DND-41 (cell line): ENCODE data around the gene PDE8A.

ENCODE experiments used
- ATAC-seq: fragments of 200-7000 bp; cut with Tn5 transposase; 3 replicates; pipeline ENCODE4 v1.9.1; 2021; ENCODE audit warnings: low read depth; ENCODE audit not compliant: insufficient read depth
- DNase-seq: peaks from one replicate; pipeline ENCODE4 v3.0.0-alpha.2; 2020
- H2AFZ ChIP-seq: 2 replicates; pipeline ENCODE4 v1.6.0; 2012; ENCODE audit warnings: low read depth, low read length
- H3K27ac ChIP-seq: 2 replicates; pipeline ENCODE4 v1.5.1; 2012; ENCODE audit warnings: low read length, inconsistent platforms
- H3K27me3 ChIP-seq: fragments of 200-600 bp; sonication (generic); 2 replicates; pipeline ENCODE4 v1.6.0; 2012; ENCODE audit warnings: low read length, mild to moderate bottlenecking, inconsistent platforms; ENCODE audit not compliant: insufficient read depth, poor library complexity
- H3K36me3 ChIP-seq: 2 replicates; pipeline ENCODE4 v1.5.1; 2012; ENCODE audit warnings: low read length, inconsistent platforms; ENCODE audit not compliant: insufficient read depth
- H3K4me1 ChIP-seq: 2 replicates; pipeline ENCODE4 v1.5.1; 2012; ENCODE audit warnings: mild to moderate bottlenecking, low read length; ENCODE audit not compliant: insufficient read depth
- H3K4me2 ChIP-seq: 2 replicates; pipeline ENCODE4 v1.6.0; 2012; ENCODE audit warnings: mild to moderate bottlenecking, moderate library complexity, low read length, inconsistent platforms; ENCODE audit not compliant: insufficient read depth
- H3K4me3 ChIP-seq, 2 experiments: fragments of 200-600 bp in 1 of 2; shearing (Covaris generic) in 1 of 2; 2 replicates each; pipeline ENCODE4 v1.5.1; 2012 to 2016; ENCODE audit warnings: inconsistent platforms in 2 of 2, low read length in 2 of 2, mild to moderate bottlenecking in 2 of 2, low read depth in 1 of 2, moderate library complexity in 1 of 2
- H3K79me2 ChIP-seq: 2 replicates; pipeline ENCODE4 v1.6.0; 2012; ENCODE audit warnings: low read length, inconsistent platforms; ENCODE audit not compliant: insufficient read depth
- H3K9ac ChIP-seq: 2 replicates; pipeline ENCODE4 v1.6.0; 2012; ENCODE audit warnings: low read depth, mild to moderate bottlenecking, inconsistent platforms, low read length, moderate library complexity
- H3K9me3 ChIP-seq: 2 replicates; pipeline ENCODE4 v1.5.1; 2012; ENCODE audit warnings: low read length, moderate library complexity, mild to moderate bottlenecking, inconsistent platforms; ENCODE audit not compliant: insufficient read depth, severe bottlenecking
- H4K20me1 ChIP-seq: 2 replicates; pipeline ENCODE4 v1.6.0; 2012; ENCODE audit warnings: low read length; ENCODE audit not compliant: insufficient read depth
- CTCF ChIP-seq: IDR thresholded peaks from 2 replicates; pipeline ENCODE4 v1.5.1; 2012; ENCODE audit warnings: borderline replicate concordance, low read length, moderate library complexity, mild to moderate bottlenecking; ENCODE audit not compliant: poor library complexity, severe bottlenecking; ENCODE audit errors: extremely low read depth
- EZH2 ChIP-seq: IDR thresholded peaks from 3 replicates; pipeline ENCODE4 v1.6.1; 2012; ENCODE audit warnings: borderline replicate concordance, low read depth, mild to moderate bottlenecking, moderate library complexity, low read length, inconsistent platforms; ENCODE audit not compliant: severe bottlenecking

PDE8A gene

DNA sequence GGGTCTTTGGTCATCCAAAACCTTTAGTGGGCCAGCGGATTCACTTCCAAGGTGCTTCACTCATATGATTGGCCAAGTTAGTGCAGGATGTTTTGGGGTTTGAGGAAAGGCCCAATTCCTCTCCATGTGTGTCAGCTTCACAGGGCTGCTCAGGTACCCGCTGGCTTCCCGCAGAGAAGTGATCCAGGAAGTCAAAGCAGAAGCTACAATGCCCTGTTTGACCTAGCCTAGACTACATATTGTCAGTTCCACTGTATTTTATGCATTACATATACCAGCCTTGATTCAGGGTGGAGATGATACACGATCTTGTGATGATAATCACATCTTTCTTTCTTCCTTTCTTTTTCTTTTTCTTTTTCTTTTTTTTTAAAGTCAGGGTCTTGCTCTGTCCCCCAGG is 32.1 kb downstream of the PDE8A start:
- Histone ChIP-seq H3K4me3 (no peak overlapping the region), H3K9me3 (no peaks in the 10 kb centered on the region), H3K4me1 (peaks cover 11% of the 10 kb centered on the region; the same call in 1 of the 2 replicates), H3K36me3 (no peaks in the 10 kb centered on the region), H2AFZ (no peak overlapping the region), H4K20me1 (no peaks in the 10 kb centered on the region), H3K4me2 (no peak overlapping the region), H3K79me2 (no peaks in the 10 kb centered on the region), H3K27ac (no peak overlapping the region), H3K27me3 (no peaks in the 10 kb centered on the region), H3K9ac (no peak overlapping the region)
- DNase-seq (no peak), ATAC-seq (no peak)
- no peak for TF ChIP-seq CTCF
- TF ChIP-seq EZH2, result no peak

DNA sequence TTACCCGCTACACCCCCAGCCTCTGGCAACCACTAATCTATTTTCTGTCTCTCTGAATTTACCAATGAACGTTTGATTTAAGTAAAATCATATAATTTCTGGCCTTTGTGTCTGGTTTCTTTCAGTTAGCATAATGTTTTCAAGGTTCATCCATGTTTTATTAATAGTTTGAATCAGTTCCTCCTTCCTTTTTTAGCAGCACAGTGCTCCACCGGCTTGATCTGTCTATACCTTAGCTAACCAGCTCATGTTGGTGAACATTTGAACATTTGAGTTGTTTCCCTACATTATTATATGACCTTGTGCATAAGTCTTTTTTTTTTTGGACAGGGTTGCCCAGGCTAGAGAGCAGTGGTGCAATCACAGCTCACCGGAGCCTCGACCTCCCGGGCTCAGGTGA is 33.3 kb downstream of the PDE8A start:
- no peak overlapping the region for H2AFZ ChIP-seq
- no peak for DNase-seq
- no peak overlapping the region for H3K27ac ChIP-seq
- no peak overlapping the region for H3K4me2 ChIP-seq
- no peak overlapping the region for H3K9ac ChIP-seq
- H3K4me1 ChIP-seq, result peaks cover 8% of the 10 kb centered on the region; the same call in 1 of the 2 replicates
- H3K27me3 ChIP-seq, result no peaks in the 10 kb centered on the region
- H3K9me3 ChIP-seq, result no peaks in the 10 kb centered on the region
- no peaks in the 10 kb centered on the region for H4K20me1 ChIP-seq
- ATAC-seq, result no peak
- H3K79me2 ChIP-seq, result no peaks in the 10 kb centered on the region
- no peaks in the 10 kb centered on the region for H3K36me3 ChIP-seq
- H3K4me3 ChIP-seq, result no peak overlapping the region
- TF ChIP-seq CTCF (no peak), EZH2 (no peak)

GRCh38 chr15:85016275-85016674 is 34.6 kb downstream of the PDE8A start:
- TF ChIP-seq CTCF, result no peak
- no peak for TF ChIP-seq EZH2
- no peaks in the 10 kb centered on the region for H3K36me3 ChIP-seq
- no peaks in the 10 kb centered on the region for H3K9me3 ChIP-seq
- no peaks in the 10 kb centered on the region for H4K20me1 ChIP-seq
- no peak overlapping the region for H3K9ac ChIP-seq
- no peak overlapping the region for H3K4me2 ChIP-seq
- no peaks in the 10 kb centered on the region for H3K4me1 ChIP-seq
- no peak overlapping the region for H3K27ac ChIP-seq
- DNase-seq (no peak), ATAC-seq (no peak)
- H3K79me2 ChIP-seq, result no peaks in the 10 kb centered on the region
- no peaks in the 10 kb centered on the region for H3K27me3 ChIP-seq
- no peak overlapping the region for H3K4me3 ChIP-seq
- no peak overlapping the region for H2AFZ ChIP-seq
